Neutrophil (primary cell): ENCODE measurements around the gene NR2F1-AS1.
"Not testable (repeated sequence)": the region's sequence is repeated elsewhere in the genome, so short reads cannot be mapped to it uniquely, and the experiment has no call there.

ENCODE experiments used
- H3K27ac ChIP-seq: fragments of 200-600 bp; sonication (generic); 2 replicates; pipeline ENCODE4 v1.5.1; 2016; ENCODE audit warnings: mild to moderate bottlenecking, moderate library complexity
- H3K27me3 ChIP-seq: fragments of 200-600 bp; sonication (generic); 2 replicates; pipeline ENCODE4 v1.6.0; 2016; ENCODE audit warnings: mild to moderate bottlenecking
- H3K36me3 ChIP-seq: fragments of 200-600 bp; sonication (generic); 2 replicates; pipeline ENCODE4 v1.5.1; 2017
- H3K4me1 ChIP-seq, 2 experiments: fragments of 200-600 bp in 1 of 2; sonication (generic) in 1 of 2; 1 replicate in 1 of 2; 2 replicates in 1 of 2; pipeline versions ENCODE4 v1.5.1 to v1.6.1; 2013 to 2016; ENCODE audit warnings: low read depth in 1 of 2, low read length in 1 of 2, mild to moderate bottlenecking in 1 of 2, moderate library complexity in 1 of 2; ENCODE audit not compliant: control insufficient read depth in 1 of 2, insufficient read depth in 1 of 2
- H3K4me3 ChIP-seq, 2 experiments: fragments of 200-600 bp in 1 of 2; sonication (generic) in 1 of 2; 1 replicate in 1 of 2; 2 replicates in 1 of 2; pipeline ENCODE4 v1.5.1; 2013 to 2016; ENCODE audit warnings: low read depth in 1 of 2, low read length in 1 of 2, mild to moderate bottlenecking in 1 of 2, moderate library complexity in 1 of 2
- H3K9me3 ChIP-seq: fragments of 200-600 bp; sonication (generic); 2 replicates; pipeline ENCODE4 v1.5.1; 2016
- TF ChIP-seq, protein P1 (sequence below): fragments of 200-600 bp; sonication (generic); IDR thresholded peaks from 2 replicates; pipeline ENCODE4 v1.5.1; 2016; ENCODE audit warnings: antibody characterized with exemption

NR2F1-AS1 gene

GRCh38 chr5:93570294-93571113, 10.5 kb downstream of the NR2F1-AS1 start:
- H3K9me3 ChIP-seq = no peaks in the 10 kb centered on the region
- H3K36me3 ChIP-seq = no peaks in the 10 kb centered on the region
- peak overlapping the region; percentile 16 to 53 for H3K4me3 ChIP-seq
- H3K27ac ChIP-seq = no peak overlapping the region
- peaks cover 6 to 13% of the 10 kb centered on the region in 2 experiments for H3K4me1 ChIP-seq
- TF ChIP-seq, protein P1, sequence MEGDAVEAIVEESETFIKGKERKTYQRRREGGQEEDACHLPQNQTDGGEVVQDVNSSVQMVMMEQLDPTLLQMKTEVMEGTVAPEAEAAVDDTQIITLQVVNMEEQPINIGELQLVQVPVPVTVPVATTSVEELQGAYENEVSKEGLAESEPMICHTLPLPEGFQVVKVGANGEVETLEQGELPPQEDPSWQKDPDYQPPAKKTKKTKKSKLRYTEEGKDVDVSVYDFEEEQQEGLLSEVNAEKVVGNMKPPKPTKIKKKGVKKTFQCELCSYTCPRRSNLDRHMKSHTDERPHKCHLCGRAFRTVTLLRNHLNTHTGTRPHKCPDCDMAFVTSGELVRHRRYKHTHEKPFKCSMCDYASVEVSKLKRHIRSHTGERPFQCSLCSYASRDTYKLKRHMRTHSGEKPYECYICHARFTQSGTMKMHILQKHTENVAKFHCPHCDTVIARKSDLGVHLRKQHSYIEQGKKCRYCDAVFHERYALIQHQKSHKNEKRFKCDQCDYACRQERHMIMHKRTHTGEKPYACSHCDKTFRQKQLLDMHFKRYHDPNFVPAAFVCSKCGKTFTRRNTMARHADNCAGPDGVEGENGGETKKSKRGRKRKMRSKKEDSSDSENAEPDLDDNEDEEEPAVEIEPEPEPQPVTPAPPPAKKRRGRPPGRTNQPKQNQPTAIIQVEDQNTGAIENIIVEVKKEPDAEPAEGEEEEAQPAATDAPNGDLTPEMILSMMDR = no peak
- peaks cover 100% of the 10 kb centered on the region for H3K27me3 ChIP-seq

DNA sequence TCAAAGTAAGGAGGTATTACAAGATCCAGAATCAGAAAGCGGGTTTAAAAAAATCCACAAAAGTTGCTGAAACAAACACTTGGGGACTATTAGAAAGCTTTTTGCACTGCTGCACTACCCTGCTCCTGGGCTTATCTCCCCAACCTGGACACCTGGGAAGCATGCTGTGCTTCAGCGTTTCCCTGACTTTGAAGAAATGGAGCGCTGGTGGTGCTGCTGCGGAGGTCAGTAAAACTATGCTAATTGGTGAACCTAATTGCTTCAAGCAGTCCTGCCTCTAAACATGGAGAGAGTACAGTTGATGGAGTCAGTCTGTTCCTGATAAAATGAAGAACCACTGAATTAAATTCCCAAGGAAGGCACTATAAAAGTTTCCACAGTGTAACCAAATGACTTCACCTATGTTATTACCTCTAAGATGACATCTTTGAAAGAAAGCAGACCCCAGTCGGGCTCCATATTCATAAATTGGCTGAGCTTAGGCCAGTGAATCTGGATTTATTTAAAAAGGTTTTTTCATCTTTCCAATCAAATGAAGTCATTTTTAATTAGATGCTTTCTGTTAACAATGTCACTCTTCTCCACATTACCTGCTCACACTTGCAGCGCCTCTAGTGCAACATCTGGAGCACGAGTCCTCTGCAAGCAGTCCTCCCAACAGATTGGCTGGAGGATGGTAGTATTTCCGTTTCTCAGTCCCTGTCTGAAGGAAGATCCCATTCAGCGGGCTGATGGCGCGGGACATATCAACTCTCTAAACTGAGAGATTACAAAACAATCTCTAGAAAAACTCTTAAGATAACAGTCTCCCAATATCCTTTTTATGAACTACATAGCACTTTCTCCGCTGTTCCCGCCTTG, 11.5 kb downstream of the NR2F1-AS1 start:
- Histone ChIP-seq H3K9me3 (no peaks in the 10 kb centered on the region), H3K27ac (no peak overlapping the region), H3K4me3 (no peak overlapping the region), H3K36me3 (no peaks in the 10 kb centered on the region), H3K4me1 (peaks cover 6 to 13% of the 10 kb centered on the region in 2 experiments), H3K27me3 (peaks cover 100% of the 10 kb centered on the region)
- TF ChIP-seq, protein P1 = no peak

DNA sequence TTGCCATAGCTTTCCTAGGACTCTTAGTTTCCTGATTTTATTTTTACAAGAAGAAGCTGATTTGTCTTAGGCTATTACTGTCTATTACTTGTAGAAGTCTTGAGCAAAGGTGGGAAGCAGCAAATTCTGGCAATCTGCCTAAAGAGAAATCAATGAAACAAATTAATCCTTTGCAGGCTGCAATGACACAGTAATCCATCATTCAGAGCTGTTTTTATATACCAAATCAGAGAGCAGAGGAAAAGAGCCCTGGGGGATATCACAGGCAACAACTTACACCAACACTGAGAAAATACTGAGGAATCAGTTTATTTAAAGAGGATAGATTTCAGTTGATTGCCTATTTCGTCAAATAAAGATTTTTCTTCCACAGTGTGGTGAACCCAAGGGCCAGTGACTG, 13.6 kb downstream of the NR2F1-AS1 start:
- Histone ChIP-seq H3K4me1 (peaks cover 6 to 13% of the 10 kb centered on the region in 2 experiments), H3K4me3 (no peak overlapping the region), H3K36me3 (no peaks in the 10 kb centered on the region), H3K9me3 (no peaks in the 10 kb centered on the region), H3K27me3 (peaks cover 98% of the 10 kb centered on the region), H3K27ac (no peak overlapping the region)
- TF ChIP-seq, protein P1 = no peak

- TF ChIP-seq, protein P1 = no peak
- Histone ChIP-seq H3K4me3 (no peak overlapping the region), H3K27me3 (peaks cover 93% of the 10 kb centered on the region), H3K36me3 (no peaks in the 10 kb centered on the region), H3K9me3 (no peaks in the 10 kb centered on the region), H3K27ac (no peak overlapping the region), H3K4me1 (peaks cover 6 to 10% of the 10 kb centered on the region in 2 experiments)
Measured at GRCh38 chr5:93566091-93566490, 14.9 kb downstream of the NR2F1-AS1 start.

DNA sequence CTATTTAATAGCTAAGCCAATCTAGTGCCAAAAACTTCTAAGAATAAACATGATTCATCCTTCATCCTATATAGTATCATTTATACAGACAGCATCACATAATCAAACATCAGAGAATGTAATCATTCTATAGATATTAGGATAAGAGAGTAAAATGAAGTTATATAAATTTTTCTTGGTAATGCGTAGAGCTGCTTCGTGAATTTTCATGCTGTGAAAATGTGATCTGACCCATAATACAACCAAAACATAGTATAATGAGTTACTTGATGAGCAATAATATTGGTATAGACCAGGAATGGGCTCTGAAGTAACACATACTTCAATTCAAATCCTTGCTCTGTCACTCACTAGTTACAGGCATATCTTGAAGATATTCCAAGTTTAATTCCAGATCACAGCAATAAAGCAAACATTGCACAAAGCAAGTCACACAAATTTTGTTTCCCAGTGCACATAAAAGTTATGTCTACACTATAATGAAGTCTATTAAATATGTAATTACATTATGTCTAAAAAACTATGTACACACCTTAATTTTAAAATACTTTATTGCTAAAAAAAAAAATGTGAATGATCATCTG, 23.9 kb downstream of the NR2F1-AS1 start:
- TF ChIP-seq, protein P1 = no peak
- no peaks in the 10 kb centered on the region for H3K36me3 ChIP-seq
- no peaks in the 10 kb centered on the region for H3K9me3 ChIP-seq
- no peaks in the 10 kb centered on the region for H3K4me1 ChIP-seq
- no peak overlapping the region for H3K27ac ChIP-seq
- H3K27me3 ChIP-seq = peaks cover 45% of the 10 kb centered on the region
- H3K4me3 ChIP-seq = no peak overlapping the region

DNA sequence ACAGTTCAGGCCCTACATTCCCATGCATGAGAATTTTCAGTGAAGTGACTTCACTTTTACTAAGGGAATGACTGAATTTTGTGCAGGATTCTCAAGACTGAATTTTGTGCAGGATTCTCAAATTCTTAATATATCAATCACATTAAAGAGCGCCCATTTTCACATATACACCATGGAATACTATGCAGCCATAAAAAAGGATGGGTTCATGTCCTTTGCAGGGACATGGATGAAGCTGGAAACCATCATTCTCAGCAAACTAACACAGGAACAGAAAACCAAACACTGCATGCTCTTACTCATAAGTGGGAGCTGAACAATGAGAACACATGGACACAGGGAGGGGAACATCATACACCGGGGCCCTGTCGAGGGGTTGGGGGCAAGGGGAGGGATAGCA, 31.4 kb downstream of the NR2F1-AS1 start:
- H3K9me3 ChIP-seq, H3K4me1 ChIP-seq, H3K4me3 ChIP-seq, H3K36me3 ChIP-seq, H3K27ac ChIP-seq: not testable (repeated sequence)
- H3K27me3 ChIP-seq = peaks cover 37% of the 10 kb centered on the region
